ENCODE results near the gene CHPF2.

CHPF2 gene

GRCh38 chr7:151242159-151243044, 10.1 kb downstream of the CHPF2 start:
- Histone ChIP-seq H3K4me3 (ENCODE audit: low read depth, low read length) (no peak overlapping the region), H3K27ac (ENCODE audit: extremely low read depth, low read depth, low read length) (no peak overlapping the region), H3K9me3 (ENCODE audit: control insufficient read depth, insufficient read depth, low read depth, low read length) (no peaks in the 10 kb centered on the region), H3K36me3 (ENCODE audit: control insufficient read depth in 2 of 2, insufficient read depth in 1 of 2, low read length in 2 of 2) (peaks cover 0 to 57% of the 10 kb centered on the region in 2 experiments; a peak in 1 of 3 replicates), H3K4me1 (ENCODE audit: control insufficient read depth, insufficient read depth, low read length) (no peaks in the 10 kb centered on the region; the same call in 1 of the 2 replicates)
- ChIA-PET CTCF (interaction anchor here (0.5 to 4.6 kb wide), 8 partner anchors 7 to 73 kb away, joined by 3 to 43 read pairs (median 4); partner anchors contain the start of gene ABCF2), POLR2A (interaction anchor here (2.6 to 4.1 kb wide), 2 partner anchors 9 to 15 kb away, joined by 12 to 23 read pairs; partner anchors contain the start of genes ABCF2 and CHPF2)
- TF ChIP-seq ZNF266 (tag by site-specific recombination; IDR thresholded peaks at IDR 0.05; ENCODE audit: low read depth) (no peak), EGR2 (tag by site-specific recombination; IDR thresholded peaks at IDR 0.05; ENCODE audit: low read depth) (peak; percentile 36; the same call in 1 of the 2 replicates), ZFHX2 (tag by site-specific recombination; conservative IDR thresholded peaks at IDR 0.05) (0 out of 2 replicates have a peak, but pooled peaks have one; percentile 17), ZNF791 (tag by site-specific recombination; IDR thresholded peaks at IDR 0.05) (no peak), RBAK (tag by site-specific recombination; IDR thresholded peaks at IDR 0.05) (no peak), ZNF394 (tag by site-specific recombination; IDR thresholded peaks at IDR 0.05; ENCODE audit: borderline replicate concordance) (no peak)
- TF ChIP-seq, protein P1, sequence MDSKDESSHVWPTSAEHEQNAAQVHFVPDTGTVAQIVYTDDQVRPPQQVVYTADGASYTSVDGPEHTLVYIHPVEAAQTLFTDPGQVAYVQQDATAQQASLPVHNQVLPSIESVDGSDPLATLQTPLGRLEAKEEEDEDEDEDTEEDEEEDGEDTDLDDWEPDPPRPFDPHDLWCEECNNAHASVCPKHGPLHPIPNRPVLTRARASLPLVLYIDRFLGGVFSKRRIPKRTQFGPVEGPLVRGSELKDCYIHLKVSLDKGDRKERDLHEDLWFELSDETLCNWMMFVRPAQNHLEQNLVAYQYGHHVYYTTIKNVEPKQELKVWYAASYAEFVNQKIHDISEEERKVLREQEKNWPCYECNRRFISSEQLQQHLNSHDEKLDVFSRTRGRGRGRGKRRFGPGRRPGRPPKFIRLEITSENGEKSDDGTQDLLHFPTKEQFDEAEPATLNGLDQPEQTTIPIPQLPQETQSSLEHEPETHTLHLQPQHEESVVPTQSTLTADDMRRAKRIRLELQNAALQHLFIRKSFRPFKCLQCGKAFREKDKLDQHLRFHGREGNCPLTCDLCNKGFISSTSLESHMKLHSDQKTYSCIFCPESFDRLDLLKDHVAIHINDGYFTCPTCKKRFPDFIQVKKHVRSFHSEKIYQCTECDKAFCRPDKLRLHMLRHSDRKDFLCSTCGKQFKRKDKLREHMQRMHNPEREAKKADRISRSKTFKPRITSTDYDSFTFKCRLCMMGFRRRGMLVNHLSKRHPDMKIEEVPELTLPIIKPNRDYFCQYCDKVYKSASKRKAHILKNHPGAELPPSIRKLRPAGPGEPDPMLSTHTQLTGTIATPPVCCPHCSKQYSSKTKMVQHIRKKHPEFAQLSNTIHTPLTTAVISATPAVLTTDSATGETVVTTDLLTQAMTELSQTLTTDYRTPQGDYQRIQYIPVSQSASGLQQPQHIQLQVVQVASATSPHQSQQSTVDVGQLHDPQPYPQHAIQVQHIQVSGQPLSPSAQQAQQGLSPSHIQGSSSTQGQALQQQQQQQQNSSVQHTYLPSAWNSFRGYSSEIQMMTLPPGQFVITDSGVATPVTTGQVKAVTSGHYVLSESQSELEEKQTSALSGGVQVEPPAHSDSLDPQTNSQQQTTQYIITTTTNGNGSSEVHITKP (tag by site-specific recombination; IDR thresholded peaks at IDR 0.05) = peak; percentile 84

GRCh38 chr7:151243045-151243349, 10.7 kb downstream of the CHPF2 start:
- Histone ChIP-seq H3K9me3 (ENCODE audit: control insufficient read depth, insufficient read depth, low read depth, low read length) (no peaks in the 10 kb centered on the region), H3K36me3 (ENCODE audit: control insufficient read depth in 2 of 2, insufficient read depth in 1 of 2, low read length in 2 of 2) (peaks cover 0 to 51% of the 10 kb centered on the region in 2 experiments; a peak in 1 of 3 replicates), H3K27ac (ENCODE audit: extremely low read depth, low read depth, low read length) (no peak overlapping the region), H3K4me3 (ENCODE audit: low read depth, low read length) (no peak overlapping the region), H3K4me1 (ENCODE audit: control insufficient read depth, insufficient read depth, low read length) (no peaks in the 10 kb centered on the region; the same call in 1 of the 2 replicates)
- ChIA-PET POLR2A (interaction anchor here (0.6 to 4.1 kb wide), 3 partner anchors 10 to 852 kb away, joined by 4 to 23 read pairs (median 12); partner anchors contain the start of genes ABCF2 and CHPF2), CTCF (interaction anchor here (0.5 to 4.6 kb wide), 9 partner anchors 8 to 72 kb away, joined by 3 to 43 read pairs (median 4); partner anchors contain the start of gene ABCF2)
- TF ChIP-seq ZNF776 (tag by site-specific recombination; IDR thresholded peaks at IDR 0.05; ENCODE audit: borderline replicate concordance) (no peak), ZIC2 (tag by site-specific recombination; IDR thresholded peaks at IDR 0.05) (peak; percentile 98), ZNF335 (tag by site-specific recombination; conservative IDR thresholded peaks at IDR 0.05) (0 out of 2 replicates have a peak, but pooled peaks have one; percentile 25), ZNF292 (tag by site-specific recombination; IDR thresholded peaks at IDR 0.05; ENCODE audit: borderline replicate concordance, low read depth) (no peak), ZNF600 (tag by site-specific recombination; IDR thresholded peaks at IDR 0.05) (peak; percentile 37; the same call in 1 of the 2 replicates), WT1 (tag by site-specific recombination; IDR thresholded peaks at IDR 0.05) (no peak), ZNF549 (tag by site-specific recombination; IDR thresholded peaks at IDR 0.05) (no peak), ZNF521 (tag by site-specific recombination; IDR thresholded peaks at IDR 0.05) (no peak)
- TF ChIP-seq, protein P2, sequence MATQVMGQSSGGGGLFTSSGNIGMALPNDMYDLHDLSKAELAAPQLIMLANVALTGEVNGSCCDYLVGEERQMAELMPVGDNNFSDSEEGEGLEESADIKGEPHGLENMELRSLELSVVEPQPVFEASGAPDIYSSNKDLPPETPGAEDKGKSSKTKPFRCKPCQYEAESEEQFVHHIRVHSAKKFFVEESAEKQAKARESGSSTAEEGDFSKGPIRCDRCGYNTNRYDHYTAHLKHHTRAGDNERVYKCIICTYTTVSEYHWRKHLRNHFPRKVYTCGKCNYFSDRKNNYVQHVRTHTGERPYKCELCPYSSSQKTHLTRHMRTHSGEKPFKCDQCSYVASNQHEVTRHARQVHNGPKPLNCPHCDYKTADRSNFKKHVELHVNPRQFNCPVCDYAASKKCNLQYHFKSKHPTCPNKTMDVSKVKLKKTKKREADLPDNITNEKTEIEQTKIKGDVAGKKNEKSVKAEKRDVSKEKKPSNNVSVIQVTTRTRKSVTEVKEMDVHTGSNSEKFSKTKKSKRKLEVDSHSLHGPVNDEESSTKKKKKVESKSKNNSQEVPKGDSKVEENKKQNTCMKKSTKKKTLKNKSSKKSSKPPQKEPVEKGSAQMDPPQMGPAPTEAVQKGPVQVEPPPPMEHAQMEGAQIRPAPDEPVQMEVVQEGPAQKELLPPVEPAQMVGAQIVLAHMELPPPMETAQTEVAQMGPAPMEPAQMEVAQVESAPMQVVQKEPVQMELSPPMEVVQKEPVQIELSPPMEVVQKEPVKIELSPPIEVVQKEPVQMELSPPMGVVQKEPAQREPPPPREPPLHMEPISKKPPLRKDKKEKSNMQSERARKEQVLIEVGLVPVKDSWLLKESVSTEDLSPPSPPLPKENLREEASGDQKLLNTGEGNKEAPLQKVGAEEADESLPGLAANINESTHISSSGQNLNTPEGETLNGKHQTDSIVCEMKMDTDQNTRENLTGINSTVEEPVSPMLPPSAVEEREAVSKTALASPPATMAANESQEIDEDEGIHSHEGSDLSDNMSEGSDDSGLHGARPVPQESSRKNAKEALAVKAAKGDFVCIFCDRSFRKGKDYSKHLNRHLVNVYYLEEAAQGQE (tag by site-specific recombination; IDR thresholded peaks at IDR 0.05) = 0 out of 2 replicates have a peak, but pooled peaks have one; percentile 39
